Right lobe of liver (tissue), 4 donors: Measurements from ENCODE around the gene ARFGEF3.

Source experiments
- CTCF ChIP-seq, 4 donors: fragments of 200-600 bp in 3 of 4; fragments of 450-650 bp in 1 of 4; IDR thresholded peaks; one replicate each; pipeline versions ENCODE4 v1.5.1 to v1.8.0; 2016 to 2022; ENCODE audit warnings: antibody characterized with exemption in 4 of 4, mild to moderate bottlenecking in 2 of 4
- POLR2A ChIP-seq: fragments of 450-650 bp; IDR thresholded peaks from one replicate; pipeline ENCODE4 v1.6.1; 2017; ENCODE audit warnings: antibody characterized with exemption, mild to moderate bottlenecking
- donor health status: DM: no; HTN: no; CAD: no.
- donor health status: DM: no; HTN: no; CAD: no.
- donor health status: DM: no; HTN: yes; CAD: no.

GRCh38 chr6:138377042-138377441 is 215.3 kb downstream of the ARFGEF3 start:
- no peak for TF ChIP-seq POLR2A
- TF ChIP-seq CTCF (IDR thresholded peaks at IDR 0.05): no peak
